ENCODE data around the gene FFAR1.

FFAR1 gene

GRCh38 chr19:35389192-35389861, 41.6 kb downstream of the FFAR1 start:
- no peak for DNase-seq (ENCODE audit: low spot score)

GRCh38 chr19:35392742-35393715, 45.3 kb downstream of the FFAR1 start:
- no peak for DNase-seq (ENCODE audit: low spot score)

GRCh38 chr19:35395382-35396199, 47.9 kb downstream of the FFAR1 start:
- DNase-seq (ENCODE audit: low spot score): no peak

- DNase-seq (ENCODE audit: low spot score): no peak
These were observed 48.7 kb downstream of the FFAR1 start for GRCh38 chr19:35396240-35396885.

- DNase-seq (ENCODE audit: low spot score): no peak
These were observed 49.4 kb downstream of the FFAR1 start for GRCh38 chr19:35397064-35397463.
